ENCODE results near the gene CILP.
"Not testable (repeated sequence)": the region's sequence is repeated elsewhere in the genome, so short reads cannot be mapped to it uniquely, and the experiment has no call there.

CILP gene

GRCh38 chr15:65210770-65211481 is at the start of gene CILP:
CILP (minus strand) TSS chr15:65211473; CDS start chr15:65209755, 1,718 bp downstream.
- DNase-seq: no peak

GRCh38 chr15:65260968-65261367 is 49.7 kb upstream of the CILP start:
- DNase-seq: no peak

- no peak for DNase-seq
Measured at GRCh38 chr15:65259367-65259797, 48.1 kb upstream of the CILP start.

GRCh38 chr15:65258375-65259262 is 47.3 kb upstream of the CILP start:
- no peak for DNase-seq

- DNase-seq: no peak
Measured at GRCh38 chr15:65255486-65256140, 44.3 kb upstream of the CILP start.

- DNase-seq: no peak
Measured at GRCh38 chr15:65254758-65255157, 43.5 kb upstream of the CILP start.

- no peak for DNase-seq
Measured at GRCh38 chr15:65254356-65254755, 43.1 kb upstream of the CILP start.

- no peak for DNase-seq
Measured at GRCh38 chr15:65249641-65250040, 38.4 kb upstream of the CILP start.

- DNase-seq: no peak
Measured at GRCh38 chr15:65248511-65249255, 37.4 kb upstream of the CILP start.

- DNase-seq: no peak
Measured at GRCh38 chr15:65246939-65247338, 35.7 kb upstream of the CILP start.

- no peak for DNase-seq
Measured at GRCh38 chr15:65246026-65246714, 34.9 kb upstream of the CILP start.

- peak; percentile 13 to 31 for DNase-seq
Measured at GRCh38 chr15:65245096-65245856, 34.0 kb upstream of the CILP start.

- no peak for DNase-seq
Measured at GRCh38 chr15:65244638-65245037, 33.4 kb upstream of the CILP start.

- DNase-seq: not testable (repeated sequence)
Measured at GRCh38 chr15:65236443-65236842, 25.2 kb upstream of the CILP start.

- no peak for DNase-seq
Measured at GRCh38 chr15:65233696-65234095, 22.4 kb upstream of the CILP start.

- no peak for DNase-seq
Measured at GRCh38 chr15:65232520-65232919, 21.2 kb upstream of the CILP start.

GRCh38 chr15:65231306-65231705 is 20.0 kb upstream of the CILP start:
- no peak for DNase-seq

GRCh38 chr15:65226901-65227300 is 15.6 kb upstream of the CILP start:
- DNase-seq: not testable (repeated sequence)

GRCh38 chr15:65226221-65226620 is 14.9 kb upstream of the CILP start:
- no peak for DNase-seq

GRCh38 chr15:65223996-65224395 is 12.7 kb upstream of the CILP start:
- no peak for DNase-seq

GRCh38 chr15:65222891-65223290 is 11.6 kb upstream of the CILP start:
- no peak for DNase-seq
